Epithelial cell of proximal tubule (primary cell): ENCODE results near the gene AUTS2. TPM values are rescaled to one million over a fixed set of nuclear protein-coding genes. Genes with fewer than 3 reads are reported as not detected.

Experiments
- DNase-seq: peaks from one replicate; pipeline ENCODE4 v3.0.0-alpha.2; 2011; ENCODE audit warnings: low read depth
- H3K4me3 ChIP-seq: 2 replicates; pipeline ENCODE4 v1.5.1; 2011; ENCODE audit warnings: low read depth, mild to moderate bottlenecking, low read length
- total RNA-seq: library from RNA; depleted of rRNA; stranded (reverse); fragments of >200 nt; gene quantifications from 2 replicates; pipeline ENCODE4 v1.2.3, GENCODE V29; 2015
- TF ChIP-seq, protein P1 (sequence below): conservative IDR thresholded peaks from 2 replicates; pipeline ENCODE4 v1.5.1; 2012; ENCODE audit warnings: low read depth, mild to moderate bottlenecking, low read length

AUTS2 gene
- total RNA-seq, 1 donor from 2014 or later: 10.0 TPM

DNA sequence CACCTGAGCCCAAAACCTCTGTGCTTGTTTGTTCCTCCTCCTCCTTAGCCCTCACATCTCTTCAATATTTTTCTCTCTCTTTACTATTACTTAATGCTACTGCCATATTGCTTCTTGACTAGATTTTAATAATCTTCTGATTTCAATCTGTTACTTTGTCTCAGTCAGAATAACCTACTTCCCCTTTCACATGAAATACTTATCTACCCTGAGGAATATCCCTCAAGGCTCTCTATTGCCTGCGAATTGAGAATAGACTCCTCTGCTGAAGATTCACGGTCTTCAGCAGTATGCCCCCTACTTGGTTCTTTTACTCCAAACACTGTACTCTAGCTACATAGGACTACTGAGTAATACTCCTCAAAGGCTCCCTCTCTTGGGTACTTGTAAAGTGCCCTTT lies 430.3 kb downstream of the AUTS2 start:
- no peak for DNase-seq
- TF ChIP-seq, protein P1, sequence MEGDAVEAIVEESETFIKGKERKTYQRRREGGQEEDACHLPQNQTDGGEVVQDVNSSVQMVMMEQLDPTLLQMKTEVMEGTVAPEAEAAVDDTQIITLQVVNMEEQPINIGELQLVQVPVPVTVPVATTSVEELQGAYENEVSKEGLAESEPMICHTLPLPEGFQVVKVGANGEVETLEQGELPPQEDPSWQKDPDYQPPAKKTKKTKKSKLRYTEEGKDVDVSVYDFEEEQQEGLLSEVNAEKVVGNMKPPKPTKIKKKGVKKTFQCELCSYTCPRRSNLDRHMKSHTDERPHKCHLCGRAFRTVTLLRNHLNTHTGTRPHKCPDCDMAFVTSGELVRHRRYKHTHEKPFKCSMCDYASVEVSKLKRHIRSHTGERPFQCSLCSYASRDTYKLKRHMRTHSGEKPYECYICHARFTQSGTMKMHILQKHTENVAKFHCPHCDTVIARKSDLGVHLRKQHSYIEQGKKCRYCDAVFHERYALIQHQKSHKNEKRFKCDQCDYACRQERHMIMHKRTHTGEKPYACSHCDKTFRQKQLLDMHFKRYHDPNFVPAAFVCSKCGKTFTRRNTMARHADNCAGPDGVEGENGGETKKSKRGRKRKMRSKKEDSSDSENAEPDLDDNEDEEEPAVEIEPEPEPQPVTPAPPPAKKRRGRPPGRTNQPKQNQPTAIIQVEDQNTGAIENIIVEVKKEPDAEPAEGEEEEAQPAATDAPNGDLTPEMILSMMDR: no peak

DNA sequence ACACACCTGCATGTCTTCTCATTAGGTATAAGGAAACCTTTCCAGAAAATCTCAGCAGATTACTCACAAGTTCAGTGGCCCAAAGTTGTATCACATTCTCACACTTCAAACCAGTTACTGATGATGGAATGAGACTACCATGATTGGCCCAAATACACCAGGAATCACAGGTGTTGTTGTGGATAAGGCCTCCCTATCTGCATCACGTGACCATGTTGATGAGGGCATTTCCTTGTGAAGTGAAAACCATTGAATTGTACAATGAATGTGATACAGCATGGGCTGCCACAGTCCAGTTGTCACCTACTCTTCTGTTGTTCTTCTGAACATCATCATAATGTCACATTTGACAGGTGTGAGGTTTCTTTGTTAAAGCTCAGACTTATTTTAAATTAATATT lies 431.7 kb downstream of the AUTS2 start:
- TF ChIP-seq, protein P1: no peak
- no peak overlapping the region for H3K4me3 ChIP-seq
- DNase-seq: no peak

More for the DNA sequence above, 430.3 kb downstream of the AUTS2 start:
- H3K4me3 ChIP-seq: no peak overlapping the region

DNA sequence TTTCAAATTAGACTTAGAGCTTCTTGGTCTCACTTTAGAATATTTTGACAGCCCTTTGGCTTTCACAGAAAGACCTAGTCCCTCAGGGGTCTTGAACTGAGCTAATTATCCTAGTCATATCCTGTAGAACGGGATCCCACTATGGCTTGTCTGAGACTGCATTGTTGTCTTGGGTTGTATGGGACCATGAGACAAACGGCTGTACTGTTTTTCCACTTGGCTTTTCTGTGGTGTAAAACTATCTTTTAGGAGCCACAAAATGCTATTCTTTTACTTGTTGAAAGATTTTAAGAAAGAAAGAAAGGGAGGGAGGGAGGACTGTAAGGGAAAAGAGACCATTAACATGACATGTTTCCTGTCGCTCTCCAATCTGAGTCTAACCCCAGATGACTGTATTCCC lies 432.5 kb downstream of the AUTS2 start:
- H3K4me3 ChIP-seq: no peak overlapping the region
- TF ChIP-seq, protein P1: no peak
- DNase-seq: no peak

DNA sequence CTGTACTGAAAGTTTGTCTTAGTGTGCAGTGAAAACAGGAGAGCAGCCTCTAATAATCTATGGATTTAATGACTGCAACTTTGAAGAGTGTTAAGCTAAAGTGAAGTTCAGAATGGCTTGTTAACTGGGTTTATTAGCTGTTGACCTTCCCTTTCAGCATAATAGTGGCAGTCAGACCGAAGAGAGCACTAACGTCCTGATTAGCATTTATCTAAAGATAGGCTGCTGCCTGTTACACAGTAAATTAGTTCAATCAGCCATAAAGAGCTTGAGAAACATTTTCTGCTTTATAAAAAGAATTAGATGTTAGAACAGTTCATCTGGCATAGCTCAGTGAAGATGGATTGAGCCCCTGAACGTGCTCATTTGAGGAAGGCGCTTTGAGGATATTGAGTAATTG lies 433.0 kb downstream of the AUTS2 start:
- no peak for DNase-seq
- TF ChIP-seq, protein P1: no peak
- H3K4me3 ChIP-seq: no peak overlapping the region

DNA sequence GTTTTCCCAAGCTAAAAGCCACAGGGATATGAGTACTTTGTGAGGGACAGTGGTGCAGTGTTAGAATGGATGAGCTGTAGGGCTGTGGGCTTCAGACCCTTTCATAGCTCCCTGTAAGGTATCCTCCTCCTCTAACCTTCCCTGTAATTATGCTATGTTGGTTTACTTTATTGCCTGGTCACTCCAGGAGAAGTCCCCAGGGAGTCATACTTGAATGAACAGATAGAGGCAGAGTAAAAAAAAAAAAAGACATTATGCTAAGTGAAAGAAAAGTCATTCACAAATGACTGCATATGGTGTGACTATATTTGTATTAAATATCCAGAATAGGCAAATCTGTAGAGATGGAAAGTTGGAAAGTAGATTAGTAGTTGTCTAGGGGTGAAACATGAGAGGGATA lies 434.4 kb downstream of the AUTS2 start:
- TF ChIP-seq, protein P1: no peak
- no peak for DNase-seq
- no peak overlapping the region for H3K4me3 ChIP-seq

DNA sequence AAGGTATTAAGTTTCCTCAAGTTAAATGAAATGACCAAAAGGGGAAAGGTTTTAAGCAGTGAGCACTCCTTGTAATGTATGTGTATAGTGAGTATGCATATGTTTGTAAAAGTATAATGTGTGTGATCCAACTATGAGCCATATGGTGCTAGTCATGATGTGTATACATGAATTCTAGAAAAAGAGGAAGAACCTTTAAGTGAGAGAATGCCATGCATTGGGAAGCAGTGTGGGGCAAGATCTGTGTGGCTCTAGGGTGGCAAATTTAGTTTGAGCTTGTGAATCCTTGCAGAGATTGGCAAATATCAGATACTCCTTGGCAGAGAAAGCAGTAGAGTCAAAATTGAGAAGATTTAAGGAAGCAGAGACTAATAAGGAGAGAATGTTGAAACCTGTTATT lies 435.0 kb downstream of the AUTS2 start:
- TF ChIP-seq, protein P1: no peak
- H3K4me3 ChIP-seq: no peak overlapping the region
- no peak for DNase-seq

DNA sequence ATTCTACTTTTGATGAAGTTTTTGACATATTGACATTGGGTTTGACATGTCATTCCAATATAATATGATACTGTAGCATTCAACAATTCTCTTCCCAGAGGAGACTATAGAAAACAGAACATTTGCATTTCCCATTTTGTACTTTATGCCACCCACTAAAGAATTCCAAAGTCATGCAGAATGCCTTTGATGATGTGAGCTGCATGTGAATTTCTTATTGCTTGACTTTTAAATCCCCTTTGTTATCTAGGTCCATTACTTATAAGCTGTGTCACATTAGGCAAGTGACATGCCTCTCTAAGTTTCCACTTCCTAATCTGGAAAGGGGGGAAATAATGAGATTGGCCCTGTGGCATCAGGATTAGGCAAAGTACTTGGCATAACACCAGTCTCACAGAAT lies 436.7 kb downstream of the AUTS2 start:
- no peak for DNase-seq
- TF ChIP-seq, protein P1: no peak
- H3K4me3 ChIP-seq: no peak overlapping the region
